HepG2 (cell line): ENCODE data around the gene ECHS1. TPM values are rescaled to one million over a fixed set of nuclear protein-coding genes. Genes with fewer than 3 reads are reported as not detected.

Experiments used
- ATAC-seq: fragments of 200-7000 bp; cut with Tn5 transposase; 3 replicates; pipeline ENCODE4 v1.9.1; 2020; ENCODE audit warnings: mild to moderate bottlenecking, moderate library complexity
- BruUV-seq: library from RNA; stranded (reverse); fragments of 400-500 nt; replicated peaks from 2 replicates; lab custom pipeline; 2021; lab: Mats Ljungman, UMichigan
- CTCF ChIA-PET: fragments of 300-600 bp; formaldehyde crosslinking; extraction: SDS; loops from one replicate; lab custom pipeline; 2021; ENCODE audit warnings: low total read pairs, inconsistent platforms, low intra/inter-chr PET ratio; lab: Yijun Ruan, JAX
- POLR2A ChIA-PET: fragments of 350-600 bp; sonication (Branson Sonifier 250); formaldehyde crosslinking; loops from one replicate; lab custom pipeline; 2020; ENCODE audit warnings: antibody characterized with exemption, inconsistent platforms; lab: Yijun Ruan, JAX
- DNase-seq: peaks from one replicate; pipeline ENCODE4 v3.0.0-alpha.2; 2015; ENCODE audit warnings: low spot score
- FAIRE-seq: peaks from 3 replicates; lab custom pipeline; 2011; peaks lifted over from hg19 to GRCh38; lab: Jason Lieb, UNC
- H2AFZ ChIP-seq: one replicate; pipeline ENCODE4 v1.6.1; 2011; ENCODE audit warnings: low read length, inconsistent platforms
- H3K27ac ChIP-seq: fragments of 300-600 bp; 3 replicates; pipeline ENCODE4 v1.8.0; 2011; ENCODE audit warnings: mixed run types, mild to moderate bottlenecking, mixed read lengths, low read length, inconsistent platforms; ENCODE audit not compliant: insufficient read depth; ENCODE audit errors: extremely low read length
- H3K27me3 ChIP-seq, 2 experiments: fragments of 200-600 bp in 1 of 2; 2 replicates in 1 of 2; 3 replicates in 1 of 2; pipeline versions ENCODE4 v1.6.0 to v1.8.0; 2011; ENCODE audit warnings: low read length in 2 of 2, mild to moderate bottlenecking in 2 of 2, moderate library complexity in 2 of 2, inconsistent platforms in 1 of 2; ENCODE audit not compliant: insufficient read depth in 2 of 2, control insufficient read depth in 1 of 2
- H3K36me3 ChIP-seq, 2 experiments: fragments of 200-600 bp in 1 of 2; replicated peaks in 1 of 2; 2 replicates in 1 of 2; 3 replicates in 1 of 2; pipeline versions ENCODE4 v1.5.1 to v1.8.0; 2011; ENCODE audit warnings: low read length in 2 of 2, inconsistent platforms in 1 of 2; ENCODE audit not compliant: insufficient read depth in 2 of 2, control insufficient read depth in 1 of 2
- H3K4me1 ChIP-seq: 2 replicates; pipeline ENCODE4 v1.5.1; 2012; ENCODE audit warnings: low read length, inconsistent platforms; ENCODE audit not compliant: insufficient read depth
- H3K4me2 ChIP-seq: 2 replicates; pipeline ENCODE4 v1.6.0; 2011; ENCODE audit warnings: low read depth, low read length, inconsistent platforms
- H3K4me3 ChIP-seq, 3 experiments: fragments of 200-600 bp in 1 of 3; sonication (generic), shearing (Covaris generic) in 1 of 3; replicated peaks in 1 of 3; 2 replicates each; pipeline ENCODE4 v1.5.1; 2011 to 2016; ENCODE audit warnings: low read length in 3 of 3, inconsistent platforms in 2 of 3, low read depth in 2 of 3, mild to moderate bottlenecking in 2 of 3, control low read depth in 1 of 3, mixed read lengths in 1 of 3; ENCODE audit not compliant: insufficient read depth in 1 of 3
- H3K79me2 ChIP-seq: one replicate; pipeline ENCODE4 v1.6.1; 2011; ENCODE audit warnings: low read length, inconsistent platforms; ENCODE audit not compliant: insufficient read depth
- H3K9ac ChIP-seq: 2 replicates; pipeline ENCODE4 v1.6.0; 2011; ENCODE audit warnings: mild to moderate bottlenecking, low read depth, low read length, inconsistent platforms; ENCODE audit not compliant: insufficient read depth
- H3K9me3 ChIP-seq: 2 replicates; pipeline ENCODE4 v1.5.1; 2012; ENCODE audit warnings: mild to moderate bottlenecking, low read length
- H4K20me1 ChIP-seq: 2 replicates; pipeline ENCODE4 v1.6.0; 2011; ENCODE audit warnings: inconsistent platforms, mild to moderate bottlenecking, low read length, moderate library complexity; ENCODE audit not compliant: insufficient read depth
- CTCF ChIP-seq: sonication (generic); formaldehyde crosslinking; IDR thresholded peaks from 2 replicates; pipeline ENCODE4 v1.5.0; 2020; ENCODE audit warnings: mild to moderate bottlenecking, missing genetic modification reagents, moderate library complexity
- IKZF4 ChIP-seq: sonication (generic); formaldehyde crosslinking; IDR thresholded peaks from 2 replicates; pipeline ENCODE4 v1.5.1; 2020; ENCODE audit warnings: borderline replicate concordance, mild to moderate bottlenecking, low read depth, missing genetic modification reagents; ENCODE audit errors: not compliant biosample characterization
- KLF16 ChIP-seq, 2 experiments: sonication (generic) in 1 of 2; formaldehyde crosslinking in 1 of 2; IDR thresholded peaks; 2 replicates each; pipeline versions ENCODE4 v1.6.1 to v1.8.0; 2016 to 2023; ENCODE audit warnings: missing genetic modification reagents in 2 of 2, missing compliant biosample characterization in 1 of 2
- MBD4 ChIP-seq: IDR thresholded peaks from 2 replicates; pipeline ENCODE4 v1.6.1; 2012; ENCODE audit warnings: low read length, inconsistent platforms, borderline replicate concordance
- MLX ChIP-seq: IDR thresholded peaks from 2 replicates; pipeline ENCODE4 v1.6.1; 2016
- PATZ1 ChIP-seq: sonication (generic); formaldehyde crosslinking; IDR thresholded peaks from 2 replicates; pipeline ENCODE4 v1.4.0; 2020; ENCODE audit warnings: missing genetic modification reagents
- SOX6 ChIP-seq, 2 experiments: fragments of 450-650 bp in 1 of 2; sonication (generic) in 1 of 2; formaldehyde crosslinking in 1 of 2; IDR thresholded peaks; 2 replicates each; pipeline versions ENCODE4 v1.4.0 to v1.6.1; 2017 to 2020; ENCODE audit warnings: antibody characterized with exemption in 1 of 2, mild to moderate bottlenecking in 1 of 2, missing genetic modification reagents in 1 of 2
- ZNF441 ChIP-seq: sonication (generic); formaldehyde crosslinking; IDR thresholded peaks from 2 replicates; pipeline ENCODE4 v1.7.0; 2021; ENCODE audit warnings: missing genetic modification reagents, borderline replicate concordance
- ZNF619 ChIP-seq: sonication (generic); formaldehyde crosslinking; IDR thresholded peaks from 2 replicates; pipeline ENCODE4 v1.4.0; 2020; ENCODE audit warnings: mild to moderate bottlenecking, missing genetic modification reagents
- ZNF746 ChIP-seq: sonication (generic); formaldehyde crosslinking; IDR thresholded peaks from 2 replicates; pipeline ENCODE4 v1.8.0; 2022; ENCODE audit warnings: mild to moderate bottlenecking, missing genetic modification reagents
- ZNF776 ChIP-seq: sonication (generic); formaldehyde crosslinking; IDR thresholded peaks from 2 replicates; pipeline ENCODE4 v1.4.0; 2020; ENCODE audit warnings: mild to moderate bottlenecking, missing genetic modification reagents
- ZNF788 ChIP-seq: sonication (generic); formaldehyde crosslinking; IDR thresholded peaks from 2 replicates; pipeline ENCODE4 v1.5.0; 2020; ENCODE audit warnings: mild to moderate bottlenecking, missing genetic modification reagents, borderline replicate concordance
- ZSCAN25 ChIP-seq: sonication (generic); formaldehyde crosslinking; IDR thresholded peaks from 2 replicates; pipeline ENCODE4 v1.8.0; 2022; ENCODE audit warnings: mild to moderate bottlenecking, missing genetic modification reagents
- WGBS: methylation state at CpG from one replicate; pipeline ENCODE4 v1.1.6; 2017; ENCODE audit warnings: low lambda C conversion rate; 5-methylcytosine and 5-hydroxymethylcytosine counted together
- in situ Hi-C: cut with HindIII; loops from 2 replicates; pipeline ENCODE4 v1.10.0; 2017; ENCODE audit warnings: low pct_unique_long_range_greater_than_20kb; ENCODE audit not compliant: extremely low pct_ligation_motif_present
- intact Hi-C: fragments of 100-400 bp; cut with micrococcal nuclease; formaldehyde crosslinking; loops from one replicate; pipeline ENCODE4 v1.10.0; 2022; ENCODE audit not compliant: unreplicated experiment
- polyA plus RNA-seq, 8 experiments: library from polyadenylated mRNA; depleted of rRNA in 3 of 8; stranded (reverse) in 7 of 8; unstranded in 1 of 8; fragments of >200 nt; fragmentation: Illumina TruSeq in 4 of 8; extraction: Trizol in 4 of 8; gene quantifications; 2 replicates each; pipeline versions ENCODE4 v1.2.1 to v1.2.3, GENCODE V29; 2011 to 2016; ENCODE audit warnings: low read depth in 4 of 8, missing spikeins in 1 of 8, mixed read lengths in 1 of 8; ENCODE audit not compliant: insufficient read depth in 1 of 8
- total RNA-seq, 5 experiments: library from RNA; depleted of rRNA; stranded (reverse); fragments of >200 nt; fragmentation: Illumina TruSeq; extraction: Trizol; gene quantifications; 2 replicates each; pipeline ENCODE4 v1.2.3, GENCODE V29; 2016; ENCODE audit warnings: low read depth in 1 of 5
- TF ChIP-seq, protein P1 (sequence below): sonication (generic); formaldehyde crosslinking; IDR thresholded peaks from 2 replicates; pipeline ENCODE4 v1.4.0; 2020; ENCODE audit warnings: missing genetic modification reagents

Gene ECHS1
- total and polyA plus RNA-seq, 2 of the 13 experiments (the other 11 are each of a cell fraction or from before 2014, with no cell fraction given), result 32.7 to 195 TPM

GRCh38 chr10:133357285-133358161, 15.6 kb downstream of the ECHS1 start, which contains the start of gene FUOM (continued):
- TF ChIP-seq IKZF4 (CRISPR knock-in tag) (no peak), ZNF441 (CRISPR knock-in tag) (peak; percentile 63; the same call in 1 of the 2 replicates), CTCF (CRISPR knock-in tag) (peak; percentile 49)

- peak; percentile 1 for ATAC-seq
- BruUV-seq, result TSS peak; percentile 33
- CTCF ChIA-PET, result no interaction called here
- TF ChIP-seq MLX (CRISPR knock-in tag) (no peak), SOX6 (IDR thresholded peaks at IDR 0.05) (no peak), SOX6 (CRISPR knock-in tag; IDR thresholded peaks at IDR 0.05) (peak; percentile 24; the same call in 1 of the 2 replicates), ZSCAN25 (CRISPR knock-in tag) (0 out of 2 replicates have a peak, but pooled peaks have one; percentile 6), ZNF619 (CRISPR knock-in tag) (0 out of 2 replicates have a peak, but pooled peaks have one; percentile 16), MBD4 (no peak), KLF16 (CRISPR knock-in tag; IDR thresholded peaks at IDR 0.05) (0 out of 4 replicates have a peak, but pooled peaks of 1 of the 2 experiments have one; percentile 47), ZNF776 (CRISPR knock-in tag) (peak; percentile 90; the same call in 1 of the 2 replicates), ZNF788 (CRISPR knock-in tag) (peak; percentile 5; the same call in 1 of the 2 replicates), ZNF746 (CRISPR knock-in tag) (no peak), PATZ1 (CRISPR knock-in tag) (no peak)
- TF ChIP-seq, protein P1, sequence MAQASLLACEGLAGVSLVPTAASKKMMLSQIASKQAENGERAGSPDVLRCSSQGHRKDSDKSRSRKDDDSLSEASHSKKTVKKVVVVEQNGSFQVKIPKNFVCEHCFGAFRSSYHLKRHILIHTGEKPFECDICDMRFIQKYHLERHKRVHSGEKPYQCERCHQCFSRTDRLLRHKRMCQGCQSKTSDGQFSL (CRISPR knock-in tag), result no peak
Observed at GRCh38 chr10:133356549-133357284, 16.4 kb downstream of the ECHS1 start.

More at GRCh38 chr10:133356549-133357284, 16.4 kb downstream of the ECHS1 start:
- H3K9me3 ChIP-seq, result no peaks in the 10 kb centered on the region
- peaks cover 38% of the 10 kb centered on the region for H3K4me1 ChIP-seq
- peaks cover 11% of the 10 kb centered on the region; the same call in 1 of the 2 replicates for H4K20me1 ChIP-seq
- H3K4me3 ChIP-seq, result peak overlapping the region; percentile 72 to 90 (median 86)
- 3% methylated on average over 5 of the region's 27 CpGs for WGBS
- peaks cover 5 to 15% of the 10 kb centered on the region in 2 experiments; a peak in 3 of 5 replicates for H3K36me3 ChIP-seq
- POLR2A ChIA-PET, result interaction anchor here (1.0 to 5.8 kb wide), 9 partner anchors 9 to 63 kb away, joined by 3 to 124 read pairs (median 9); partner anchors contain the start of genes ECHS1, PAOX and PRAP1
- no peaks in the 10 kb centered on the region for H3K27me3 ChIP-seq
- H3K27ac ChIP-seq, result peak overlapping the region; percentile 93
- no peak for DNase-seq
- H3K79me2 ChIP-seq, result peaks cover 12% of the 10 kb centered on the region
- in situ Hi-C loops, result no loop called here
- no peak overlapping the region for H2AFZ ChIP-seq
- peak overlapping the region; percentile 98 for H3K4me2 ChIP-seq
- peak overlapping the region; percentile 92 for H3K9ac ChIP-seq
- intact Hi-C loops, result no loop called here
- no peak for FAIRE-seq
